MM.1S (cell line): ENCODE results near the gene CFD.
"Not testable (repeated sequence)": the region's sequence is repeated elsewhere in the genome, so short reads cannot be mapped to it uniquely, and the experiment has no call there.

Experiments used
- DNase-seq: peaks from one replicate; pipeline ENCODE4 v3.0.0-alpha.2; 2015
- H2AFZ ChIP-seq: fragments of 300-600 bp; sonication (generic); 2 replicates; pipeline ENCODE4 v1.6.0; 2016; ENCODE audit warnings: antibody characterized with exemption, low read length
- H3F3A ChIP-seq: fragments of 300-600 bp; sonication (generic); 2 replicates; pipeline ENCODE4 v1.6.1; 2016; ENCODE audit warnings: mild to moderate bottlenecking, antibody characterized with exemption, low read length, moderate library complexity, mixed read lengths; ENCODE audit not compliant: insufficient read depth
- H3K27ac ChIP-seq: fragments of 300-600 bp; sonication (generic); 2 replicates; pipeline ENCODE4 v1.5.1; 2016; ENCODE audit warnings: mild to moderate bottlenecking, low read length
- H3K27me3 ChIP-seq: fragments of 300-600 bp; sonication (generic); replicated peaks from 2 replicates; pipeline ENCODE4 v1.6.0; 2016; ENCODE audit warnings: low read length; ENCODE audit not compliant: insufficient read depth
- H3K36me3 ChIP-seq: fragments of 300-600 bp; sonication (generic); replicated peaks from 2 replicates; pipeline ENCODE4 v1.6.1; 2016; ENCODE audit warnings: mild to moderate bottlenecking, low read length, mixed read lengths; ENCODE audit not compliant: insufficient read depth
- H3K4me1 ChIP-seq: fragments of 300-600 bp; sonication (generic); 2 replicates; pipeline ENCODE4 v1.6.1; 2016; ENCODE audit warnings: low read length, mixed read lengths
- H3K4me2 ChIP-seq: fragments of 300-600 bp; sonication (generic); 2 replicates; pipeline ENCODE4 v1.6.0; 2016; ENCODE audit warnings: low read depth, low read length
- H3K4me3 ChIP-seq: fragments of 300-600 bp; sonication (generic); 2 replicates; pipeline ENCODE4 v1.5.1; 2016; ENCODE audit warnings: low read length, mixed read lengths
- H3K79me2 ChIP-seq: fragments of 300-600 bp; sonication (generic); 2 replicates; pipeline ENCODE4 v1.6.1; 2016; ENCODE audit warnings: mixed run types, low read length, mixed read lengths
- H3K9ac ChIP-seq: fragments of 300-600 bp; sonication (generic); 2 replicates; pipeline ENCODE4 v1.6.1; 2016; ENCODE audit warnings: low read length, mixed read lengths
- H3K9me2 ChIP-seq: fragments of 300-600 bp; sonication (generic); replicated peaks from 2 replicates; pipeline ENCODE4 v1.6.1; 2016; ENCODE audit warnings: mild to moderate bottlenecking, low read length, mixed read lengths; ENCODE audit not compliant: insufficient read depth
- H3K9me3 ChIP-seq: fragments of 300-600 bp; sonication (generic); replicated peaks from 2 replicates; pipeline ENCODE4 v1.6.1; 2016; ENCODE audit warnings: mild to moderate bottlenecking, low read length, mixed read lengths; ENCODE audit not compliant: insufficient read depth
- H4K20me1 ChIP-seq: fragments of 300-600 bp; sonication (generic); 2 replicates; pipeline ENCODE4 v1.6.1; 2016; ENCODE audit warnings: mild to moderate bottlenecking, low read length, moderate library complexity, mixed read lengths; ENCODE audit not compliant: insufficient read depth
- EZH2 ChIP-seq: fragments of 300-600 bp; sonication (generic); optimal IDR thresholded peaks from 2 replicates; pipeline ENCODE3; 2017; ENCODE audit warnings: low read depth, mild to moderate bottlenecking, antibody characterized with exemption, low read length, mixed read lengths
- EZH2phosphoT487 ChIP-seq: fragments of 300-600 bp; sonication (generic); IDR thresholded peaks from 2 replicates; pipeline ENCODE4 v1.6.1; 2018; ENCODE audit warnings: antibody characterized with exemption, low read length
- TF ChIP-seq, protein P1 (sequence below): fragments of 300-600 bp; sonication (generic); IDR thresholded peaks from 2 replicates; pipeline ENCODE4 v1.5.1; 2016; ENCODE audit warnings: antibody characterized with exemption, low read length, mixed read lengths

CFD gene

DNA sequence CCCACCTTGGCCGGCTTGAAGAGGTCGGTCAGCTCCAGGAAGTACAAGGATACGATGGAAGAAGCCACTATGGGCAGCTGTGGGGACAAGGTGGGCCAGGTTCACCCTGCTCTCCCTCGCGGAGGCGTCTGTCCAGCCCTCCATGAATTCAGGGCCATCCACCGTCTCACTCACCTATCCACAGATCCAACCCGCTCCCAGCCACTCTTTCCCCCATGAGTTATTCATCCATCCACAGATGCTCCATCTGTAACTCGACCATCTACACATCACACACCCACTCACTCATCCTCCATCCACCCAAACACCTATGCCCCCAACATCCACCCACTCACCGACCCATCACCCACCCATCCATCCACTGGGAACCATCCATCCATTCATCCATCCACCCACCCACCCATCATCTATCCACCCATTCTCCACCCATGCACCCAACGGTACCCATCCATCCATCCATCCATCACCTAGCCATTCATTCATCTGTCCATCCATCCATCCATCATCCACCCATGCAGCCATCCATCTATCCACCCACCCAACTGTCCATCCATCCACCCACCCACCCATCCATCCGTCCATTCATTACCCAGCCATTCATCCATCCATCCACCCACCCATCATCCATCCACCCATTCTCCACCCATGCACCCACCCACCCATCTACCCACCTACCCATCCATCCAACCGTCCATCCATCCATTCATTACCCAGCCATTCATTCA is 43.5 kb upstream of the CFD start:
- no peak for DNase-seq
- H3K9ac ChIP-seq = no peak overlapping the region
- H3K4me3 ChIP-seq = no peak overlapping the region

DNA sequence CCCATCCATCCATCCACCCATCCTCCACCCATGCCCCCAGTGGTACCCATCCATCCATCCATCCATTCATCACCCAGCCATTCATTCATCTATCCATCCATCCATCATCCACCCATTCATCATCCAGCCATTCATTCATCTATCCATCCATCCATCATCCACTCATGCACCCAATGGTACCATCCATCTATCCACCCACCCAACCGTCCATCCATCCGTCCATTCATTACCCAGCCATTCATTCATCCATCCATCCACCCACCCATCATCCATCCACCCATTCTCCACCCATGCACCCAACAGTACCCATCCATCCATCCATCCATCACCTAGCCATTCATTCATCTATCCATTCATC is 43.0 kb upstream of the CFD start:
- no peak overlapping the region for H3K27ac ChIP-seq
- H3K9me2 ChIP-seq = no peaks in the 10 kb centered on the region
- TF ChIP-seq, protein P1, sequence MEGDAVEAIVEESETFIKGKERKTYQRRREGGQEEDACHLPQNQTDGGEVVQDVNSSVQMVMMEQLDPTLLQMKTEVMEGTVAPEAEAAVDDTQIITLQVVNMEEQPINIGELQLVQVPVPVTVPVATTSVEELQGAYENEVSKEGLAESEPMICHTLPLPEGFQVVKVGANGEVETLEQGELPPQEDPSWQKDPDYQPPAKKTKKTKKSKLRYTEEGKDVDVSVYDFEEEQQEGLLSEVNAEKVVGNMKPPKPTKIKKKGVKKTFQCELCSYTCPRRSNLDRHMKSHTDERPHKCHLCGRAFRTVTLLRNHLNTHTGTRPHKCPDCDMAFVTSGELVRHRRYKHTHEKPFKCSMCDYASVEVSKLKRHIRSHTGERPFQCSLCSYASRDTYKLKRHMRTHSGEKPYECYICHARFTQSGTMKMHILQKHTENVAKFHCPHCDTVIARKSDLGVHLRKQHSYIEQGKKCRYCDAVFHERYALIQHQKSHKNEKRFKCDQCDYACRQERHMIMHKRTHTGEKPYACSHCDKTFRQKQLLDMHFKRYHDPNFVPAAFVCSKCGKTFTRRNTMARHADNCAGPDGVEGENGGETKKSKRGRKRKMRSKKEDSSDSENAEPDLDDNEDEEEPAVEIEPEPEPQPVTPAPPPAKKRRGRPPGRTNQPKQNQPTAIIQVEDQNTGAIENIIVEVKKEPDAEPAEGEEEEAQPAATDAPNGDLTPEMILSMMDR = no peak
- TF ChIP-seq EZH2 (no peak), EZH2phosphoT487 (no peak)
- no peak overlapping the region for H2AFZ ChIP-seq
- peaks cover 8% of the 10 kb centered on the region for H3K36me3 ChIP-seq
- no peaks in the 10 kb centered on the region for H3K9me3 ChIP-seq
- no peaks in the 10 kb centered on the region for H4K20me1 ChIP-seq
- no peak for DNase-seq
- H3K79me2 ChIP-seq = no peaks in the 10 kb centered on the region
- no peaks in the 10 kb centered on the region; the same call in 1 of the 2 replicates for H3K27me3 ChIP-seq
- peaks cover 7% of the 10 kb centered on the region for H3F3A ChIP-seq
- no peak overlapping the region for H3K4me2 ChIP-seq
- H3K4me1 ChIP-seq = no peaks in the 10 kb centered on the region
- no peak overlapping the region for H3K9ac ChIP-seq
- H3K4me3 ChIP-seq = no peak overlapping the region

More for the DNA sequence above, 43.5 kb upstream of the CFD start:
- Histone ChIP-seq H3K9me3 (no peaks in the 10 kb centered on the region), H3K79me2 (no peaks in the 10 kb centered on the region), H4K20me1 (no peaks in the 10 kb centered on the region), H3K36me3 (peaks cover 13% of the 10 kb centered on the region), H2AFZ (no peak overlapping the region), H3K4me1 (no peaks in the 10 kb centered on the region), H3K27ac (no peak overlapping the region), H3K27me3 (no peaks in the 10 kb centered on the region; the same call in 1 of the 2 replicates), H3K4me2 (no peak overlapping the region), H3F3A (peaks cover 13% of the 10 kb centered on the region), H3K9me2 (no peaks in the 10 kb centered on the region)
- no peak for TF ChIP-seq EZH2
- TF ChIP-seq, protein P1 = no peak
- no peak for TF ChIP-seq EZH2phosphoT487

DNA sequence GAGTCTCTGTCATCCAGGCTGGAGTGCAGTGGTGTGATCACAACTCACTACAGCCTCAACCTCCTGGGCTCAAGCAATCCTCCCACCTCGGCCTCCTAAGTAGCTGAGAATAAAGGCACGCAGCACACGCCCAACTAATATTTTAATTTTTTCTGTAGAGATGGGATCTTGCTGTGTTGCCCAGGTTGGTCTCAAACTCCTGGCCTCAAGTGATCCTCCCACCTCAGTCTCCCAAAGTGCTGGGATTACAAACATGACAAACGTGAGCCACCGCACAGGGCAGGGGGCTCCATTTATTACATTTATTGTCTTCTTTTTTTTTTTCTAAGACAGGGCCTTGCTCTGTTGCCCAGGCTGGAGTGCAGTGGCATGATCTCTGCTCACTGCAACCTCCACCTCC is 39.3 kb upstream of the CFD start:
- not testable (repeated sequence) for H2AFZ ChIP-seq, H3F3A ChIP-seq, H3K9ac ChIP-seq, H3K9me3 ChIP-seq, H3K4me3 ChIP-seq, H3K36me3 ChIP-seq, H3K4me1 ChIP-seq, H4K20me1 ChIP-seq, H3K4me2 ChIP-seq, H3K79me2 ChIP-seq, H3K27ac ChIP-seq, DNase-seq, H3K9me2 ChIP-seq
- peaks cover 24% of the 10 kb centered on the region for H3K27me3 ChIP-seq

DNA sequence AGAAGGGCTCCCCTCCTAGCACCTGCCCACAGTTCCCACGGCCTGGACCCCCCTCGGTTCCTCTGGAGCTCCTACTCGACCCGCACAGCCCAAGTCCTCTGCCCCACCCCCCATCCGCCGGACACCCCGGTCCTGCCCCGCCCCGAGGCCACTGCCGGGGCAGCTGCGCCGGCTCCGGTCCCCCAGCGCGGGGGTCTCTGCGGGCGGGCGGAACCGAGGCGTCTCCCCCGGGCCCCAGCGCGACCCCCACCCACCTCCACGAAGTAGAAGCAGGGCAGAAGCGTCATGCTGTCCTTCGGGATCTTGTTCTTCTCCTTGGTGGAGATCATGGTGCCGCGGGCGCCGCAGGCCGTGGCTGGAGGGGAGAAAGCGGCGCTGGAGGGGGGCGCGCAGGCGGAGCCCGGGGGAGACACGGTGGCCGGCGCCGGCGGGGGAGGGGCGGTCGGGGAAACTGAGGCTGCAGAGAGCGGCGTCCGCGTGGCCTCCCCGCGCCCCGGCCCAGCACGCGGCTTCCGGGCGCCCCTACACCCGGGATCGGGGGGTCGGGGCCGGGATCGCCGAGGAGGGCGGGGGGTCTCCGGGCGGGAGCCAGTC is 38.1 kb upstream of the CFD start:
- no peaks in the 10 kb centered on the region for H3K4me1 ChIP-seq
- H3K4me2 ChIP-seq = no peak overlapping the region
- no peaks in the 10 kb centered on the region for H3K9me2 ChIP-seq
- H3K27me3 ChIP-seq = peaks cover 34% of the 10 kb centered on the region
- no peak overlapping the region for H3K9ac ChIP-seq
- no peaks in the 10 kb centered on the region for H3K9me3 ChIP-seq
- H4K20me1 ChIP-seq = no peaks in the 10 kb centered on the region
- H3K4me3 ChIP-seq = no peak overlapping the region
- H3K27ac ChIP-seq = no peak overlapping the region
- no peak overlapping the region for H2AFZ ChIP-seq
- no peak for DNase-seq
- H3K79me2 ChIP-seq = no peaks in the 10 kb centered on the region
- H3F3A ChIP-seq = no peaks in the 10 kb centered on the region
- TF ChIP-seq, protein P1 = no peak
- no peaks in the 10 kb centered on the region for H3K36me3 ChIP-seq
